PC-9 (cell line): ENCODE data around the gene ZNRF1. TPM values are rescaled to one million over a fixed set of nuclear protein-coding genes. Genes with fewer than 3 reads are reported as not detected.

Source experiments
- BruUV-seq: library from RNA; stranded (reverse); fragments of 400-500 nt; replicated peaks from 2 replicates; lab custom pipeline; 2021; lab: Mats Ljungman, UMichigan
- CTCF ChIA-PET: fragments of 300-600 bp; sonication (Branson Sonifier 250); formaldehyde crosslinking; loops from one replicate; lab custom pipeline; 2022; ENCODE audit warnings: antibody characterized with exemption; lab: Charles Lee
- POLR2A ChIA-PET: fragments of 300-600 bp; sonication (Branson Sonifier 250); formaldehyde crosslinking; loops from one replicate; lab custom pipeline; 2022; ENCODE audit warnings: antibody characterized with exemption; ENCODE audit not compliant: unreplicated experiment; lab: Charles Lee
- DNase-seq, 2 experiments: peaks; one replicate each; pipeline versions ENCODE4 v3.0.0 to v3.0.0-alpha.2; 2015 to 2022; ENCODE audit warnings: mixed read lengths in 1 of 2
- H2AFZ ChIP-seq: fragments of 200-600 bp; sonication (generic); 2 replicates; pipeline ENCODE4 v1.8.1; 2017; ENCODE audit warnings: antibody characterized with exemption
- H3F3A ChIP-seq: fragments of 200-600 bp; sonication (generic); 2 replicates; pipeline ENCODE4 v1.8.1; 2017; ENCODE audit warnings: antibody characterized with exemption, mild to moderate bottlenecking, low read depth; ENCODE audit not compliant: insufficient read depth
- H3K27ac ChIP-seq: fragments of 200-600 bp; sonication (generic); 2 replicates; pipeline ENCODE4 v1.6.1; 2016; ENCODE audit warnings: mixed run types
- H3K27me3 ChIP-seq: fragments of 200-600 bp; sonication (generic); 2 replicates; pipeline ENCODE4 v1.6.1; 2016; ENCODE audit warnings: low read depth, mixed run types; ENCODE audit not compliant: insufficient read depth
- H3K36me3 ChIP-seq: fragments of 200-600 bp; sonication (generic); 2 replicates; pipeline ENCODE4 v1.6.1; 2016; ENCODE audit warnings: low read depth, mixed run types
- H3K4me1 ChIP-seq: fragments of 200-600 bp; sonication (generic); replicated peaks from 2 replicates; pipeline ENCODE4 v1.6.1; 2016; ENCODE audit warnings: mixed run types; ENCODE audit not compliant: insufficient read depth
- H3K4me2 ChIP-seq: fragments of 200-600 bp; sonication (generic); 2 replicates; pipeline ENCODE4 v1.6.1; 2017; ENCODE audit warnings: mixed run types
- H3K4me3 ChIP-seq: fragments of 200-600 bp; sonication (generic); 2 replicates; pipeline ENCODE4 v1.6.1; 2016; ENCODE audit warnings: mixed run types
- H3K79me2 ChIP-seq: fragments of 200-600 bp; sonication (generic); 2 replicates; pipeline ENCODE4 v1.6.1; 2017; ENCODE audit warnings: low read depth, mixed run types
- H3K9me2 ChIP-seq: fragments of 200-600 bp; sonication (generic); 2 replicates; pipeline ENCODE4 v1.8.1; 2017; ENCODE audit warnings: mild to moderate bottlenecking; ENCODE audit not compliant: insufficient read depth
- H3K9me3 ChIP-seq: fragments of 200-600 bp; sonication (generic); 2 replicates; pipeline ENCODE4 v1.8.1; 2016; ENCODE audit warnings: low read depth; ENCODE audit not compliant: insufficient read depth
- H4K20me1 ChIP-seq: fragments of 200-600 bp; sonication (generic); 2 replicates; pipeline ENCODE4 v1.8.1; 2017; ENCODE audit not compliant: insufficient read depth
- CTCF ChIP-seq: fragments of 200-600 bp; sonication (generic); conservative IDR thresholded peaks from 2 replicates; pipeline ENCODE4 v1.6.1; 2017; ENCODE audit warnings: mixed run types, antibody characterized with exemption, mild to moderate bottlenecking, moderate library complexity
- EZH2 ChIP-seq: fragments of 200-600 bp; sonication (generic); IDR thresholded peaks from 2 replicates; pipeline ENCODE4 v1.8.0; 2017; ENCODE audit warnings: antibody characterized with exemption, low read depth
- intact Hi-C: fragments of 100-400 bp; cut with micrococcal nuclease; formaldehyde crosslinking; loops from one replicate; pipeline ENCODE4 v1.10.0; 2022; ENCODE audit not compliant: unreplicated experiment
- total RNA-seq: library from RNA; stranded (reverse); gene quantifications from 2 replicates; pipeline ENCODE4 v1.2.3, GENCODE V29; 2021

The ZNRF1 gene
- total RNA-seq, 1 experiment from 2014 or later: 64.4 TPM

GRCh38 chr16:75007443-75007842 lies 8.6 kb downstream of the ZNRF1 start:
- Histone ChIP-seq H3K36me3 (peaks cover 15% of the 10 kb centered on the region), H3K27ac (no peak overlapping the region), H3F3A (peaks cover 42% of the 10 kb centered on the region), H4K20me1 (peaks cover 5% of the 10 kb centered on the region; the same call in 1 of the 2 replicates), H3K9me3 (no peaks in the 10 kb centered on the region), H3K4me2 (no peak overlapping the region), H3K79me2 (peaks cover 97% of the 10 kb centered on the region), H3K4me1 (peaks cover 42% of the 10 kb centered on the region), H3K27me3 (no peaks in the 10 kb centered on the region), H3K4me3 (no peak overlapping the region), H3K9me2 (no peaks in the 10 kb centered on the region), H2AFZ (no peak overlapping the region)
- CTCF ChIA-PET: no interaction called here
- DNase-seq: no peak
- no TSS peak for BruUV-seq
- intact Hi-C loops: no loop called here
- TF ChIP-seq EZH2 (no peak), CTCF (no peak)
- POLR2A ChIA-PET: no interaction called here

GRCh38 chr16:75010427-75010826 lies 11.6 kb downstream of the ZNRF1 start:
- no TSS peak for BruUV-seq
- POLR2A ChIA-PET: no interaction called here

GRCh38 chr16:75011634-75012307 lies 12.9 kb downstream of the ZNRF1 start:
- no peak overlapping the region; the same call in 1 of the 2 replicates for H3K4me3 ChIP-seq
- BruUV-seq: no TSS peak
- DNase-seq: peak; percentile 59 to 86
- no peaks in the 10 kb centered on the region for H3K27me3 ChIP-seq
- H3K9me2 ChIP-seq: no peaks in the 10 kb centered on the region
- H2AFZ ChIP-seq: no peak overlapping the region
- peaks cover 42% of the 10 kb centered on the region for H3F3A ChIP-seq
- H4K20me1 ChIP-seq: no peaks in the 10 kb centered on the region
- TF ChIP-seq CTCF (no peak), EZH2 (no peak)
- POLR2A ChIA-PET: interaction anchor here (0.5 to 1.0 kb wide), 3 partner anchors 15 to 43 kb away, joined by 3 to 7 read pairs (median 4); partner anchors contain the start of gene WDR59
- intact Hi-C loops: loop anchor here (1.0 kb wide), 1 partner anchor 8 kb away; no protein-coding TSS in a partner anchor
- peak overlapping the region; percentile 66 for H3K4me2 ChIP-seq
- CTCF ChIA-PET: interaction anchor here (0.9 kb wide), 1 partner anchor 32 kb away, joined by 3 read pairs; no protein-coding TSS in a partner anchor
- H3K4me1 ChIP-seq: peaks cover 45% of the 10 kb centered on the region
- peaks cover 97% of the 10 kb centered on the region for H3K79me2 ChIP-seq
- H3K9me3 ChIP-seq: no peaks in the 10 kb centered on the region
- peak overlapping the region; percentile 73 for H3K27ac ChIP-seq
- H3K36me3 ChIP-seq: peaks cover 8% of the 10 kb centered on the region

More at GRCh38 chr16:75010427-75010826, 11.6 kb downstream of the ZNRF1 start:
- H3K79me2 ChIP-seq: peaks cover 97% of the 10 kb centered on the region
- H3K27ac ChIP-seq: peak overlapping the region; percentile 73
- CTCF ChIA-PET: interaction anchor here (0.6 kb wide), 1 partner anchor 94 kb away, joined by 3 read pairs; no protein-coding TSS in a partner anchor
- H3K4me1 ChIP-seq: peaks cover 38% of the 10 kb centered on the region
- H3K4me3 ChIP-seq: no peak overlapping the region
- no peaks in the 10 kb centered on the region for H3K9me3 ChIP-seq
- H3K36me3 ChIP-seq: peaks cover 8% of the 10 kb centered on the region
- H4K20me1 ChIP-seq: no peaks in the 10 kb centered on the region
- H3K9me2 ChIP-seq: no peaks in the 10 kb centered on the region
- TF ChIP-seq EZH2 (no peak), CTCF (no peak)
- H2AFZ ChIP-seq: no peak overlapping the region
- intact Hi-C loops: no loop called here
- H3F3A ChIP-seq: peaks cover 35% of the 10 kb centered on the region
- no peaks in the 10 kb centered on the region for H3K27me3 ChIP-seq
- DNase-seq: no peak
- no peak overlapping the region for H3K4me2 ChIP-seq
